Lung (tissue), 12 donors: Measurements from ENCODE around the gene CORT. TPM values are rescaled to one million over a fixed set of nuclear protein-coding genes. Genes with fewer than 3 reads are reported as not detected.

Source experiments
- ATAC-seq: fragments of 200-7000 bp; cut with Tn5 transposase; one replicate; pipeline ENCODE4 v1.9.1; 2020; ENCODE audit warnings: moderate number of reproducible peaks; ENCODE audit not compliant: insufficient read depth, low FRiP score
- DNase-seq, 3 donors: peaks; one replicate each; pipeline ENCODE4 v3.0.0-alpha.2; 2013 to 2017
- H3K27ac ChIP-seq, 2 donors: one replicate each; pipeline ENCODE4 v1.5.1; 2013; ENCODE audit warnings: mild to moderate bottlenecking in 2 of 2, moderate library complexity in 2 of 2, control low read depth in 1 of 2, inconsistent platforms in 1 of 2, low read depth in 1 of 2, low read length in 1 of 2
- H3K27me3 ChIP-seq, 3 donors: one replicate each; pipeline ENCODE4 v1.5.1; 2013; ENCODE audit warnings: low read length in 2 of 3; ENCODE audit not compliant: control insufficient read depth in 3 of 3, insufficient read depth in 3 of 3
- H3K36me3 ChIP-seq, 4 donors: one replicate each; pipeline ENCODE4 v1.5.1; 2013; ENCODE audit warnings: low read length in 4 of 4, mild to moderate bottlenecking in 1 of 4, moderate library complexity in 1 of 4; ENCODE audit not compliant: control insufficient read depth in 4 of 4, insufficient read depth in 4 of 4
- H3K4me1 ChIP-seq, 5 donors: one replicate each; pipeline ENCODE4 v1.5.1; 2013; ENCODE audit warnings: low read length in 5 of 5, mild to moderate bottlenecking in 2 of 5, moderate library complexity in 1 of 5; ENCODE audit not compliant: control insufficient read depth in 5 of 5, insufficient read depth in 5 of 5
- H3K4me3 ChIP-seq: one replicate; pipeline ENCODE4 v1.5.1; 2013; ENCODE audit warnings: mild to moderate bottlenecking, control low read depth, moderate library complexity
- H3K9ac ChIP-seq, 2 donors: one replicate each; pipeline ENCODE4 v1.5.1; 2013; ENCODE audit warnings: low read length in 2 of 2, control low read depth in 1 of 2; ENCODE audit not compliant: insufficient read depth in 1 of 2
- H3K9me3 ChIP-seq, 4 donors: one replicate each; pipeline ENCODE4 v1.5.1; 2013; ENCODE audit warnings: low read length in 3 of 4, mild to moderate bottlenecking in 1 of 4, moderate library complexity in 1 of 4; ENCODE audit not compliant: control insufficient read depth in 4 of 4, insufficient read depth in 3 of 4
- CTCF ChIP-seq: IDR thresholded peaks from 2 replicates; pipeline ENCODE4 v1.5.1; 2012; ENCODE audit warnings: mild to moderate bottlenecking; ENCODE audit errors: control extremely low read depth, extremely low read depth
- WGBS, 2 donors: extraction: QIAGEN DNeasy Blood & Tissue Kit; methylation state at CpG; one replicate each; pipeline ENCODE4 v1.1.7; 2013; 5-methylcytosine and 5-hydroxymethylcytosine counted together
- polyA plus RNA-seq, 2 donors: library from polyadenylated mRNA; stranded (reverse); fragments of 200-250 nt; gene quantifications; one replicate each; pipeline ENCODE4 v1.2.1, GENCODE V29; 2013
- total RNA-seq, 2 donors: library from RNA; depleted of rRNA in 1 of 2; stranded (reverse); fragments of >200 nt in 1 of 2; gene quantifications; one replicate each; pipeline ENCODE4 v1.2.1, GENCODE V29; 2014 to 2021
- donor health status: control.
- donor health status: control.
- donor health status: Bipolar disorder and iron deficiency.
- donor health status: healthy.
- donor health status: DM: yes; HTN: yes; CAD: no.

CORT gene
- total and polyA plus RNA-seq, 4 donors: 0.10 to 0.40 (median 0.20) TPM; not detected in 1

- no peak for TF ChIP-seq CTCF
- WGBS, 2 donors: 97% methylated on average over 7 of the region's 7 CpGs
- Histone ChIP-seq H3K36me3 (no peaks in the 10 kb centered on the region), H3K4me3 (no peak overlapping the region), H3K9me3 (peaks cover 0 to 3% (median 0%) of the 10 kb centered on the region in 4 donors), H3K4me1 (peaks cover 0 to 18% (median 0%) of the 10 kb centered on the region in 5 donors), H3K27ac (no peak overlapping the region), H3K9ac (no peak overlapping the region), H3K27me3 (no peaks in the 10 kb centered on the region)
- ATAC-seq (no peak), DNase-seq (no peak)
These were observed 2.9 kb upstream of the CORT start for GRCh38 chr1:10446790-10447422.

DNA sequence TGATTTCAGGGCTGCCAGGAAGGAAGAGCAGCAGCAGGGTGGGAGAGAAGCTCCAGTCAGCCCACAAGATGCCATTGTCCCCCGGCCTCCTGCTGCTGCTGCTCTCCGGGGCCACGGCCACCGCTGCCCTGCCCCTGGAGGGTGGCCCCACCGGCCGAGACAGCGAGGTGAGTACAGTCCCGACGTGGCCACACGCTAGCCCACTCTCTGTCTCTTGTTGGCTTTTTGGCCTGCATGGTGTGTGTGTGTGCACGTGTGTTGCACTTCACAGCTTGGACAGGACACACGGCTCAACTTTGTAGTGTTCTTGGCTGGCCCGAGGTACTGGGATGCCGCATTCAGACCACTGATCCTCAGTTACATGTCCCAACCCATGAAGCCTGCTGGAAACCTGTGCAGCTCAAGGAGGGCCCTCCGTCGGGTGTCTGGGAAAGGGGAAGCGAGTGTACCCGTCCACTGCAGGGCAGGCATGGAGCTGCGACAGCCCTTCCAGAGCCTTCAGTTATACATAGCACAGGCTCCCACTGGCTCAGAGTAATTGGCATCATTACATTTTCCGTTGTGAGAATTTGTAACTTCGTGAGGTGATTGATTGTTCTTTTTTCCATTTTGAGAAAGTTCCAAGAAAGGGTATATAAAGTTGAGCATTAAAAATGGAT lies 454 bp downstream of the CORT start:
- no peak for DNase-seq
- peaks cover 0 to 18% (median 0%) of the 10 kb centered on the region in 5 donors for H3K4me1 ChIP-seq

DNA sequence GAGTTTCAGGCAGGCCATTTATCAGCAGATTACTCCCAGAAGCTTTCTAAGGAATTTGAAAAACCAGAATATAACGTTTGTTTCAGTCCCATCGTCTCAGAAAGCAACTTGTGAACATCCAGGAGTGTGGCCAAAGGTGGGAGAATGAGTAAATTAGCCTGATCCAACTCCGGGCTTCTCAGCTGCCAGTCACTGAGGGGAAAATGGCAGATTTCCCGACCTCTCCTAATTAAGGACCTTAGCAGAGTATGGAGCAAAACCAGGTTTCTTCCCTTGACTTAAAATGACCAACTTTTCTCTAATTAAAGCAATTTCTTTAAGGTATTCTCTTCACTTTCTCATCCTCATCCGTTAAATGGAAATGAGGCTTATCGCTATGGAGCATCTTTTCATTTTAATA lies 1.0 kb downstream of the CORT start:
- DNase-seq (no peak), ATAC-seq (no peak)
- TF ChIP-seq CTCF: no peak
- Histone ChIP-seq H3K36me3 (no peaks in the 10 kb centered on the region), H3K9me3 (peaks cover 0 to 3% (median 0%) of the 10 kb centered on the region in 4 donors), H3K9ac (no peak overlapping the region), H3K27ac (no peak overlapping the region), H3K4me1 (peaks cover 0 to 18% (median 0%) of the 10 kb centered on the region in 5 donors), H3K27me3 (no peaks in the 10 kb centered on the region), H3K4me3 (no peak overlapping the region)
- WGBS, 2 donors: 59 to 71% methylated on average over 6 of the region's 6 CpGs

More for the DNA sequence above, 454 bp downstream of the CORT start:
- Histone ChIP-seq H3K9me3 (peaks cover 0 to 3% (median 0%) of the 10 kb centered on the region in 4 donors), H3K27me3 (no peaks in the 10 kb centered on the region), H3K36me3 (no peaks in the 10 kb centered on the region), H3K4me3 (no peak overlapping the region), H3K9ac (no peak overlapping the region), H3K27ac (no peak overlapping the region)
- WGBS, 2 donors: 87 to 90% methylated on average over 21 of the region's 21 CpGs
- no peak for ATAC-seq
- TF ChIP-seq CTCF: no peak
